ENCODE measurements around the gene TXNL4B. TPM values are rescaled to one million over a fixed set of nuclear protein-coding genes. Genes with fewer than 3 reads are reported as not detected.

The TXNL4B gene
- total RNA-seq, 1 experiment from 2014 or later, result 8.3 TPM

GRCh38 chr16:72043539-72043938 is 49.9 kb downstream of the TXNL4B start:
- Mint-ChIP-seq H3K27me3 (ENCODE audit: low read depth) (peaks cover 3% of the 10 kb centered on the region; the same call in 1 of the 2 replicates), H3K9me3 (peaks cover 3% of the 10 kb centered on the region; the same call in 1 of the 2 replicates), H3K4me1 (no peaks in the 10 kb centered on the region), H3K4me3 (no peak overlapping the region), H3K36me3 (no peaks in the 10 kb centered on the region), H3K27ac (no peak overlapping the region)
- POLR2A ChIA-PET, result interaction anchor here (0.5 kb wide), 1 partner anchor 1012 kb away, joined by 3 read pairs; no protein-coding TSS in a partner anchor
- DNase-seq (ENCODE audit: low spot score), result no peak
- no peak for ATAC-seq
- CTCF ChIA-PET, result no interaction called here
- TF ChIP-seq FOXK1 (CRISPR knock-in tag; IDR thresholded peaks at IDR 0.05) (no peak), GTF2I (CRISPR knock-in tag; conservative IDR thresholded peaks at IDR 0.05) (no peak), NFE2L1 (CRISPR knock-in tag; IDR thresholded peaks at IDR 0.05) (no peak), ATF6 (CRISPR knock-in tag; IDR thresholded peaks at IDR 0.05) (no peak)

DNA sequence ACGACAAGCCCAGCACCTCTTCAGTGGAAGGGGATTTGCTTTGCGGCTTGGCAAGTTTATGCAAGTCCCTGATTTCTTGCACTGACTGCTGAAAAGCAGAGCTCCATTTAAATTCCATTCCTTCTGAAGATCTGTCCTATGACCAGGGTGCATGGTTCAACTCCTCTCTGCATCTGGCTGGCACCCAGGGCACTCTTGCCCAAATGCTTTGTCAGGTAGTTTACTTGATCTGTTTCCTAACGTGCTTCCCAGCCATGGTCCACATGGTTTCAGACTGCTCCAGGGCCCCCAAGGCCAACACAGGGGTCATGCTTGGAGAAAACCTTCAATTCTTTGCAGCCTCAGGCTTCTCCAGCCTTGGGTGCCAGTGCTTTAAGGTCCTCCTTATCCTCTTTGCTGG is 50.4 kb downstream of the TXNL4B start:
- TF ChIP-seq TEAD4 (CRISPR knock-in tag; IDR thresholded peaks at IDR 0.05), result no peak
- no peak for TF ChIP-seq ZNF263 (CRISPR knock-in tag; IDR thresholded peaks at IDR 0.05; ENCODE audit: low read depth)
- TF ChIP-seq MYBL2 (CRISPR knock-in tag; IDR thresholded peaks at IDR 0.05), result no peak
- TF ChIP-seq, protein P1, sequence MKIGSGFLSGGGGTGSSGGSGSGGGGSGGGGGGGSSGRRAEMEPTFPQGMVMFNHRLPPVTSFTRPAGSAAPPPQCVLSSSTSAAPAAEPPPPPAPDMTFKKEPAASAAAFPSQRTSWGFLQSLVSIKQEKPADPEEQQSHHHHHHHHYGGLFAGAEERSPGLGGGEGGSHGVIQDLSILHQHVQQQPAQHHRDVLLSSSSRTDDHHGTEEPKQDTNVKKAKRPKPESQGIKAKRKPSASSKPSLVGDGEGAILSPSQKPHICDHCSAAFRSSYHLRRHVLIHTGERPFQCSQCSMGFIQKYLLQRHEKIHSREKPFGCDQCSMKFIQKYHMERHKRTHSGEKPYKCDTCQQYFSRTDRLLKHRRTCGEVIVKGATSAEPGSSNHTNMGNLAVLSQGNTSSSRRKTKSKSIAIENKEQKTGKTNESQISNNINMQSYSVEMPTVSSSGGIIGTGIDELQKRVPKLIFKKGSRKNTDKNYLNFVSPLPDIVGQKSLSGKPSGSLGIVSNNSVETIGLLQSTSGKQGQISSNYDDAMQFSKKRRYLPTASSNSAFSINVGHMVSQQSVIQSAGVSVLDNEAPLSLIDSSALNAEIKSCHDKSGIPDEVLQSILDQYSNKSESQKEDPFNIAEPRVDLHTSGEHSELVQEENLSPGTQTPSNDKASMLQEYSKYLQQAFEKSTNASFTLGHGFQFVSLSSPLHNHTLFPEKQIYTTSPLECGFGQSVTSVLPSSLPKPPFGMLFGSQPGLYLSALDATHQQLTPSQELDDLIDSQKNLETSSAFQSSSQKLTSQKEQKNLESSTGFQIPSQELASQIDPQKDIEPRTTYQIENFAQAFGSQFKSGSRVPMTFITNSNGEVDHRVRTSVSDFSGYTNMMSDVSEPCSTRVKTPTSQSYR (CRISPR knock-in tag; IDR thresholded peaks at IDR 0.05), result no peak
- TF ChIP-seq CREM (CRISPR knock-in tag; IDR thresholded peaks at IDR 0.05), result no peak
- TF ChIP-seq, protein P2, sequence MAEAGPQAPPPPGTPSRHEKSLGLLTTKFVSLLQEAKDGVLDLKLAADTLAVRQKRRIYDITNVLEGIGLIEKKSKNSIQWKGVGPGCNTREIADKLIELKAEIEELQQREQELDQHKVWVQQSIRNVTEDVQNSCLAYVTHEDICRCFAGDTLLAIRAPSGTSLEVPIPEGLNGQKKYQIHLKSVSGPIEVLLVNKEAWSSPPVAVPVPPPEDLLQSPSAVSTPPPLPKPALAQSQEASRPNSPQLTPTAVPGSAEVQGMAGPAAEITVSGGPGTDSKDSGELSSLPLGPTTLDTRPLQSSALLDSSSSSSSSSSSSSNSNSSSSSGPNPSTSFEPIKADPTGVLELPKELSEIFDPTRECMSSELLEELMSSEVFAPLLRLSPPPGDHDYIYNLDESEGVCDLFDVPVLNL (CRISPR knock-in tag; IDR thresholded peaks at IDR 0.05; ENCODE audit: borderline replicate concordance, low read depth), result no peak
- no peak for TF ChIP-seq ATF1 (CRISPR knock-in tag; IDR thresholded peaks at IDR 0.05)
- TF ChIP-seq, protein P3, sequence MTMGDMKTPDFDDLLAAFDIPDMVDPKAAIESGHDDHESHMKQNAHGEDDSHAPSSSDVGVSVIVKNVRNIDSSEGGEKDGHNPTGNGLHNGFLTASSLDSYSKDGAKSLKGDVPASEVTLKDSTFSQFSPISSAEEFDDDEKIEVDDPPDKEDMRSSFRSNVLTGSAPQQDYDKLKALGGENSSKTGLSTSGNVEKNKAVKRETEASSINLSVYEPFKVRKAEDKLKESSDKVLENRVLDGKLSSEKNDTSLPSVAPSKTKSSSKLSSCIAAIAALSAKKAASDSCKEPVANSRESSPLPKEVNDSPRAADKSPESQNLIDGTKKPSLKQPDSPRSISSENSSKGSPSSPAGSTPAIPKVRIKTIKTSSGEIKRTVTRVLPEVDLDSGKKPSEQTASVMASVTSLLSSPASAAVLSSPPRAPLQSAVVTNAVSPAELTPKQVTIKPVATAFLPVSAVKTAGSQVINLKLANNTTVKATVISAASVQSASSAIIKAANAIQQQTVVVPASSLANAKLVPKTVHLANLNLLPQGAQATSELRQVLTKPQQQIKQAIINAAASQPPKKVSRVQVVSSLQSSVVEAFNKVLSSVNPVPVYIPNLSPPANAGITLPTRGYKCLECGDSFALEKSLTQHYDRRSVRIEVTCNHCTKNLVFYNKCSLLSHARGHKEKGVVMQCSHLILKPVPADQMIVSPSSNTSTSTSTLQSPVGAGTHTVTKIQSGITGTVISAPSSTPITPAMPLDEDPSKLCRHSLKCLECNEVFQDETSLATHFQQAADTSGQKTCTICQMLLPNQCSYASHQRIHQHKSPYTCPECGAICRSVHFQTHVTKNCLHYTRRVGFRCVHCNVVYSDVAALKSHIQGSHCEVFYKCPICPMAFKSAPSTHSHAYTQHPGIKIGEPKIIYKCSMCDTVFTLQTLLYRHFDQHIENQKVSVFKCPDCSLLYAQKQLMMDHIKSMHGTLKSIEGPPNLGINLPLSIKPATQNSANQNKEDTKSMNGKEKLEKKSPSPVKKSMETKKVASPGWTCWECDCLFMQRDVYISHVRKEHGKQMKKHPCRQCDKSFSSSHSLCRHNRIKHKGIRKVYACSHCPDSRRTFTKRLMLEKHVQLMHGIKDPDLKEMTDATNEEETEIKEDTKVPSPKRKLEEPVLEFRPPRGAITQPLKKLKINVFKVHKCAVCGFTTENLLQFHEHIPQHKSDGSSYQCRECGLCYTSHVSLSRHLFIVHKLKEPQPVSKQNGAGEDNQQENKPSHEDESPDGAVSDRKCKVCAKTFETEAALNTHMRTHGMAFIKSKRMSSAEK (CRISPR knock-in tag; IDR thresholded peaks at IDR 0.05; ENCODE audit: borderline replicate concordance), result no peak
- TF ChIP-seq, protein P4, sequence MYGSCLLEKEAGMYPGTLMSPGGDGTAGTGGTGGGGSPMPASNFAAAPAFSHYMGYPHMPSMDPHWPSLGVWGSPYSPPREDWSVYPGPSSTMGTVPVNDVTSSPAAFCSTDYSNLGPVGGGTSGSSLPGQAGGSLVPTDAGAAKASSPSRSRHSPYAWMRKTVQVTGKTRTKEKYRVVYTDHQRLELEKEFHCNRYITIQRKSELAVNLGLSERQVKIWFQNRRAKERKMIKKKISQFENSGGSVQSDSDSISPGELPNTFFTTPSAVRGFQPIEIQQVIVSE (CRISPR knock-in tag; IDR thresholded peaks at IDR 0.05; ENCODE audit: borderline replicate concordance), result no peak
- TF ChIP-seq KAT7 (CRISPR knock-in tag; IDR thresholded peaks at IDR 0.05; ENCODE audit: borderline replicate concordance), result no peak
- TF ChIP-seq NFATC4 (CRISPR knock-in tag; IDR thresholded peaks at IDR 0.05), result no peak
- TF ChIP-seq, protein P5, sequence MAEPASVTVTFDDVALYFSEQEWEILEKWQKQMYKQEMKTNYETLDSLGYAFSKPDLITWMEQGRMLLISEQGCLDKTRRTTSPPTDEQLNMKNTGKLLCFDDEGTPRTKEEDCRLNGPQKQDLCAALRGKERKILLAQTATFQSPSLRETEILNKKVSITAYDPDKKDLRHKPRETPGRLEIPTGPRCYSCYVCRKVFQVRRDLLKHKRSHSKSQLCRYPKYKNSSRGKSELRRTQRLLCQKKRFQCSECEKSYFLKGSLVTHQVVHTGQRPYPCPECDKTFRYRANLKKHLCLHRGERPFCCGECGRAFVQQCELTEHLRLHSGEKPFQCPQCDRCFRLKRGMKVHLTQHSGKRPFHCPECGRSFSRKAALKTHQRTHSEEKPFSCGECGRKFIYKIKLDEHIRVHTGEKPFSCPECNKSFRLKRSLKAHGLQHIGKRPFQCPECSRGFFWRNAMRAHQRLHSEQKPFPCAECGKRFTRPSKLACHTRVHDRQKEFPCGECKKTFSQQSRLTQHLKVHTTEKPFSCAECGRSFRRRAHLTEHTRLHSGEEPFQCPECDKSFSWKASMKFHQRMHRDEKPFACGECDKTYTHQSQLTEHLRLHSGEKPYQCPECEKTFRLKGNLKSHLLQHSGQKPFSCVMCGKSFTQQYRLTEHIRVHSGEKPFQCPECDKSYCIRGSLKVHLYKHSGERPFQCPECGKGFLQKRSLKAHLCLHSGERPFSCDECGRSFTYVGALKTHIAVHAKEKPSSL (CRISPR knock-in tag; conservative IDR thresholded peaks at IDR 0.05), result no peak
- no peak for TF ChIP-seq ELF4 (CRISPR knock-in tag; IDR thresholded peaks at IDR 0.05; ENCODE audit: low read depth)
- TF ChIP-seq, protein P6, sequence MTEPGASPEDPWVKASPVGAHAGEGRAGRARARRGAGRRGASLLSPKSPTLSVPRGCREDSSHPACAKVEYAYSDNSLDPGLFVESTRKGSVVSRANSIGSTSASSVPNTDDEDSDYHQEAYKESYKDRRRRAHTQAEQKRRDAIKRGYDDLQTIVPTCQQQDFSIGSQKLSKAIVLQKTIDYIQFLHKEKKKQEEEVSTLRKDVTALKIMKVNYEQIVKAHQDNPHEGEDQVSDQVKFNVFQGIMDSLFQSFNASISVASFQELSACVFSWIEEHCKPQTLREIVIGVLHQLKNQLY (CRISPR knock-in tag; IDR thresholded peaks at IDR 0.05), result no peak
- ATAC-seq (no peak), DNase-seq (ENCODE audit: low spot score) (no peak)
- Mint-ChIP-seq H3K27me3 (ENCODE audit: low read depth) (peaks cover 3% of the 10 kb centered on the region; the same call in 1 of the 2 replicates), H3K4me1 (no peaks in the 10 kb centered on the region), H3K9me3 (peaks cover 3% of the 10 kb centered on the region; the same call in 1 of the 2 replicates), H3K27ac (no peak overlapping the region), H3K36me3 (no peaks in the 10 kb centered on the region), H3K4me3 (no peak overlapping the region)
- CTCF ChIA-PET, result no interaction called here
- POLR2A ChIA-PET, result interaction anchor here (0.5 kb wide), 1 partner anchor 1012 kb away, joined by 3 read pairs; no protein-coding TSS in a partner anchor

Measured in WTC11 (cell line).